GM18951 (cell line): ENCODE results near the gene UBE2L6.

ENCODE experiments used
- POLR2A ChIP-seq: IDR thresholded peaks from 4 replicates; pipeline ENCODE4 v1.6.1; 2011; ENCODE audit warnings: mild to moderate bottlenecking; ENCODE audit not compliant: insufficient read length, insufficient read depth; ENCODE audit errors: extremely low read depth
- in situ Hi-C: fragments of 300-500 bp; cut with MboI; formaldehyde crosslinking; loops from one replicate; pipeline ENCODE4 v1.12.0; 2022; ENCODE audit warnings: low sequenced_read_pairs, mixed read lengths, inconsistent platforms; ENCODE audit not compliant: unreplicated experiment

Gene UBE2L6

GRCh38 chr11:57596266-57596885, 28.9 kb upstream of the UBE2L6 start:
- in situ Hi-C loops: no loop called here
- TF ChIP-seq POLR2A: no peak

- TF ChIP-seq POLR2A: no peak
- in situ Hi-C loops: no loop called here
These were observed 20.7 kb upstream of the UBE2L6 start for GRCh38 chr11:57588046-57588710.

GRCh38 chr11:57586711-57587245, 19.3 kb upstream of the UBE2L6 start:
- no peak for TF ChIP-seq POLR2A
- in situ Hi-C loops: no loop called here

- in situ Hi-C loops: no loop called here
- no peak for TF ChIP-seq POLR2A
These were observed 17.8 kb upstream of the UBE2L6 start for GRCh38 chr11:57585301-57585700.

- TF ChIP-seq POLR2A: no peak
- in situ Hi-C loops: no loop called here
These were observed 16.9 kb upstream of the UBE2L6 start for GRCh38 chr11:57584341-57584740.

GRCh38 chr11:57574061-57574460, 6.6 kb upstream of the UBE2L6 start:
- in situ Hi-C loops: no loop called here
- TF ChIP-seq POLR2A: no peak

- TF ChIP-seq POLR2A: no peak
- in situ Hi-C loops: no loop called here
These were observed 4.1 kb upstream of the UBE2L6 start for GRCh38 chr11:57571606-57572005.

GRCh38 chr11:57568330-57568766, 876 bp upstream of the UBE2L6 start:
- in situ Hi-C loops: loop anchor here (5.0 kb wide), 1 partner anchor 74 kb away; no protein-coding TSS in a partner anchor
- no peak for TF ChIP-seq POLR2A

- in situ Hi-C loops: loop anchor here (5.0 kb wide), 1 partner anchor 75 kb away; no protein-coding TSS in a partner anchor
- TF ChIP-seq POLR2A: no peak
These were observed 462 bp downstream of the UBE2L6 start for GRCh38 chr11:57566905-57567514.

GRCh38 chr11:57566005-57566904, 1.2 kb downstream of the UBE2L6 start:
- TF ChIP-seq POLR2A: peak; percentile 55
- in situ Hi-C loops: loop anchor here (5.0 kb wide), 1 partner anchor 76 kb away; no protein-coding TSS in a partner anchor

- TF ChIP-seq POLR2A: no peak
- in situ Hi-C loops: no loop called here
These were observed 4.9 kb downstream of the UBE2L6 start for GRCh38 chr11:57562596-57562995.

- no peak for TF ChIP-seq POLR2A
- in situ Hi-C loops: no loop called here
These were observed 7.3 kb downstream of the UBE2L6 start for GRCh38 chr11:57560146-57560545.

GRCh38 chr11:57556041-57556440, 11.4 kb downstream of the UBE2L6 start:
- no peak for TF ChIP-seq POLR2A
- in situ Hi-C loops: no loop called here
